Thyroid gland (tissue), 4 donors: ENCODE results near the gene GPR55. TPM values are rescaled to one million over a fixed set of nuclear protein-coding genes. Genes with fewer than 3 reads are reported as not detected.
"Not testable (repeated sequence)": the region's sequence is repeated elsewhere in the genome, so short reads cannot be mapped to it uniquely, and the experiment has no call there.

Experiments used
- DNase-seq, 2 donors: peaks; one replicate each; pipeline ENCODE4 v3.0.0-alpha.2; 2019
- H3K27ac ChIP-seq, 3 donors: fragments of 200-600 bp; sonication (generic); 1 replicate in 2 of 3; 2 replicates in 1 of 3; pipeline ENCODE4 v1.5.1; 2016 to 2019; ENCODE audit warnings: mild to moderate bottlenecking in 1 of 3, moderate library complexity in 1 of 3
- H3K27me3 ChIP-seq: fragments of 200-600 bp; sonication (generic); one replicate; pipeline ENCODE4 v1.5.1; 2019
- H3K36me3 ChIP-seq, 2 donors: fragments of 200-600 bp; sonication (generic); one replicate each; pipeline ENCODE4 v1.5.1; 2016 to 2019
- H3K4me1 ChIP-seq, 2 donors: fragments of 200-600 bp; sonication (generic); one replicate each; pipeline ENCODE4 v1.5.1; 2017 to 2019
- H3K4me3 ChIP-seq, 3 donors: fragments of 200-600 bp; sonication (generic); replicated peaks in 1 of 3; 1 replicate in 2 of 3; 2 replicates in 1 of 3; pipeline ENCODE4 v1.5.1; 2016; ENCODE audit warnings: mild to moderate bottlenecking in 1 of 3
- H3K9me3 ChIP-seq: fragments of 200-600 bp; sonication (generic); one replicate; pipeline ENCODE4 v1.5.1; 2017
- CTCF ChIP-seq, 6 experiments: fragments of 200-600 bp in 3 of 6; fragments of 450-650 bp in 3 of 6; sonication (generic) in 3 of 6; IDR thresholded peaks; one replicate each; pipeline ENCODE4 v1.5.1; 2016 to 2019; ENCODE audit warnings: antibody characterized with exemption in 6 of 6, mild to moderate bottlenecking in 2 of 6, inconsistent platforms in 1 of 6, moderate library complexity in 1 of 6
- POLR2A ChIP-seq, 2 donors: fragments of 450-650 bp; IDR thresholded peaks; one replicate each; pipeline ENCODE4 v1.6.1; 2017; ENCODE audit warnings: antibody characterized with exemption in 2 of 2, mild to moderate bottlenecking in 2 of 2, moderate library complexity in 1 of 2
- WGBS, 2 donors: methylation state at CpG; one replicate each; pipeline ENCODE4 v1.1.5; 2017; 5-methylcytosine and 5-hydroxymethylcytosine counted together
- intact Hi-C: fragments of 100-400 bp; cut with DNase I; formaldehyde crosslinking; loops from one replicate; pipeline ENCODE4 v1.15.1; 2023
- total RNA-seq, 4 donors: library from RNA; depleted of rRNA; stranded (reverse); fragments of >200 nt; gene quantifications; one replicate each; pipeline ENCODE4 v1.2.3, GENCODE V29; 2016

GPR55 gene
- total RNA-seq, 4 donors from 2014 or later: 0.11 TPM; not detected in 3

DNA sequence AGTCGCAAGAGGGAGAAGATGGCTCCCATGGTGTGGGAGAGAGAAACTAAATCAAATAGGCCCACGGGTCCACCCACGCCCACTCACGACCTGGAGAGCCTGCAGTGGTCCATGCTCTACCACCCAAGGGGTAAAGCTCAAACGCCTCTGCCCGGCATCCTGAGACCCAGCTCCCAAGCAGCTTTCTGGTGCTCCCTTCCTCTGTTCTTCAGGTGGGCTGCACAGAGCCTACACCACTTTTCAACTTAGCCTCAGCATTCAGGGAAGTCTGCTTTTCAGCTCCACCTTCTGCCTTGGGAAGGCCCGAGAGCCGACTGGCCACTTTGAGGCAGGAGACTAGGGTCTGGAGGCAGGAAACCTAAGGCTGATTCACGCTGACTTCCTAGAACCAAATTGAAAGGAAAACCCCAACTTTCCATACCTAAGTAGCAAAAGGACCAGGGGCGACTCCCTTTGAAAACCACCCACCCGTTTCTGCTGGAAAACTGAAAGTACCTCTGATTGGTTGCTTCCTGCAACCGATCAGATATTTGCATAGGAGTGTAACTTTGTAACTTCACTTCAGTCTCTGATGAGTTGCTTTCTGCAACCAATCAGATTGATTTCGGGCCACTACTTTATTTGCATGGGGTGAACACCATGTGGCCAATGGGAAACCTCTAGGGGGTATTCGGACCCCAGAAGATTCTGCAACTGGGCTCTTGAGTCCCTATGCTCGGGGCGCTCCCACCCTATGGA, 44.0 kb upstream of the GPR55 start:
- no peak for TF ChIP-seq CTCF (IDR thresholded peaks at IDR 0.05)
- TF ChIP-seq POLR2A (IDR thresholded peaks at IDR 0.05): no peak
- DNase-seq: no peak
- Histone ChIP-seq H3K36me3 (no peaks in the 10 kb centered on the region), H3K4me1 (no peaks in the 10 kb centered on the region), H3K27me3 (peaks cover 3% of the 10 kb centered on the region), H3K27ac (no peak overlapping the region), H3K4me3 (no peak overlapping the region), H3K9me3 (no peaks in the 10 kb centered on the region)
- intact Hi-C loops: no loop called here
- WGBS, 2 donors: 87 to 88% methylated on average over 16 of the region's 16 CpGs

GRCh38 chr2:230968314-230968713, 43.3 kb upstream of the GPR55 start:
- H3K4me1 ChIP-seq, DNase-seq, intact Hi-C loops, H3K9me3 ChIP-seq, H3K36me3 ChIP-seq, H3K27me3 ChIP-seq, H3K27ac ChIP-seq, H3K4me3 ChIP-seq: not testable (repeated sequence)
- WGBS, 2 donors: 90 to 91% methylated on average over 6 of the region's 6 CpGs

DNA sequence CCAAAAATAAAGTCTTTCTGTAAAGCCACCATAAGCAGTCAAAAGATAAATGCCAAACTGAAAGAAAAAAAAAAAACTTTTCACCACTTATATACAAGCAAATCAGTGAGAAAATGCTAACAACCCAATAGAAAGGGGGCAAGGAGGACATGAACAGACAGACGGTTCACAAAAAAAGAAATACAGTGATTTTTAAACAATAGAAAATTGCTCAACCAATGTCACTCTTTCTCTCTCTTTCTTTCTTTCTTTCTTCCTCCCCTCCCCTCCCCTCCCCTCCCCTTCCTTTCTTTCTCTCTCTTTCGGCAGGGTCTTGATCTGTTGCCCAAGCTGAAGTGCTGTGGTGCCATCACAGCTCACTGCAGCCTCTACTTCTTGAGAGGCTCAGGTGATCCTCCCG, 42.1 kb upstream of the GPR55 start:
- Histone ChIP-seq H3K36me3 (no peaks in the 10 kb centered on the region), H3K9me3 (no peaks in the 10 kb centered on the region), H3K4me1 (no peaks in the 10 kb centered on the region), H3K27me3 (no peaks in the 10 kb centered on the region), H3K27ac (no peak overlapping the region), H3K4me3 (no peak overlapping the region)
- no peak for DNase-seq
- WGBS, 2 donors: 85 to 87% methylated on average over 3 of the region's 3 CpGs
- TF ChIP-seq CTCF (IDR thresholded peaks at IDR 0.05) (no peak), POLR2A (IDR thresholded peaks at IDR 0.05) (no peak)
- intact Hi-C loops: no loop called here

DNA sequence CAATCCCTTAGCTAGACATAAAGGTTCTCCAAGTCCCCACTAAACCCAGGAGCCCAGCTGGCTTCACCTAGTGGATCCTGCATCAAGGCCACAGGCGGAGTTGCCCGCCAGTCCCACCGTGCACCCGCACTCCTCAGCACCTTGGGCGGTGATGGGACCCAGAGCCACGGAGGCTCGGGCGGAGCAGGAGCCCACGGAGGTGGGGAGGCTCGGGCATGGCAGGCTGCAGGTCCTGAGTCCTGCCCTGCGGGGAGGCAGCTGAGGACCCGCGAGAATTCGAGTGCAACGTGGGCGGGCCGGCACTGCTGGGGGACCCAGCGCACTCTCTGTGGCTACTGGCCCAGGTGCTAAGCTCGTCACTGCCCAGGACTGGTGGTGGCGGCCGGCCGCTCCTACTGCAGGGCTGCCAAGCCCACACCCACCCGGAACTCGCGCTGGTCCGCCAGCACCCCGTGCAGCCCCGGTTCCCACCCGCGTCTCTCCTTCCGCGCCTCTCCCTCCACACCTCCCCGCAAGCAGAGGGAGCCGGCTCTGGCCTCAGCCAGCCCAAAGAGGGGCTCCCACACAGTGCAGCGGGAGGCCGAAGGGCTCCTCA, 39.2 kb upstream of the GPR55 start:
- intact Hi-C loops: no loop called here
- TF ChIP-seq POLR2A (IDR thresholded peaks at IDR 0.05) (no peak), CTCF (IDR thresholded peaks at IDR 0.05) (no peak)
- 88 to 98% methylated on average over 11 to 36 of the region's 36 CpGs for WGBS, 2 donors
- Histone ChIP-seq H3K27me3 (no peaks in the 10 kb centered on the region), H3K27ac (no peak overlapping the region), H3K36me3 (no peaks in the 10 kb centered on the region), H3K9me3 (no peaks in the 10 kb centered on the region), H3K4me3 (no peak overlapping the region), H3K4me1 (no peaks in the 10 kb centered on the region)
- no peak for DNase-seq

DNA sequence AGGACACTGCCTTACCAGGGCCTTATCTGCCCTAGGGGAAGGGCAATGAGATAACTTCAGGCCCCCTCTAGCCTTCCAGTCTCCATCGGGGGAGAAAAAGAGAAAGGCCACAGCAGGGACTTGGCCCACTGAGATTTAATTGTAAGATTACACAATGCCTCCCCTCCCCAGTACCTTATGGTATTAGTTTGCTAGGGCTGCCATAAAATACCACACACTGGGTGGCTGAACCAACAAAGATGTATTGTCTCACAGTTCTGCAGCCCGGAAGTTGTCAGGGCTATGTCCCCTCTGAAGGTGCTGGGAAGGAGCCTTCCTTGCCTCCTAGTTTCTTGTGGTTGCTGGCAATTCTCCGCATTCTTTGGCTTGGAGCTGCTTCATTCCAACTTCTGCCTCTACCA, 36.0 kb upstream of the GPR55 start:
- intact Hi-C loops: no loop called here
- Histone ChIP-seq H3K27ac (no peak overlapping the region), H3K4me1 (peaks cover 0 to 11% of the 10 kb centered on the region in 2 donors), H3K36me3 (no peaks in the 10 kb centered on the region), H3K27me3 (peaks cover 8% of the 10 kb centered on the region), H3K4me3 (no peak overlapping the region), H3K9me3 (no peaks in the 10 kb centered on the region)
- 57 to 75% methylated on average over 3 of the region's 3 CpGs for WGBS, 2 donors
- TF ChIP-seq CTCF (IDR thresholded peaks at IDR 0.05): no peak
- TF ChIP-seq POLR2A (IDR thresholded peaks at IDR 0.05): no peak
- DNase-seq: no peak
